PC-9 (cell line): Measurements from ENCODE around the gene CCL8. TPM values are rescaled to one million over a fixed set of nuclear protein-coding genes. Genes with fewer than 3 reads are reported as not detected.

ENCODE experiments used
- BruUV-seq: library from RNA; stranded (reverse); fragments of 400-500 nt; replicated peaks from 2 replicates; lab custom pipeline; 2021; lab: Mats Ljungman, UMichigan
- CTCF ChIA-PET: fragments of 300-600 bp; sonication (Branson Sonifier 250); formaldehyde crosslinking; loops from one replicate; lab custom pipeline; 2022; ENCODE audit warnings: antibody characterized with exemption; lab: Charles Lee
- POLR2A ChIA-PET: fragments of 300-600 bp; sonication (Branson Sonifier 250); formaldehyde crosslinking; loops from one replicate; lab custom pipeline; 2022; ENCODE audit warnings: antibody characterized with exemption; ENCODE audit not compliant: unreplicated experiment; lab: Charles Lee
- DNase-seq, 2 experiments: peaks; one replicate each; pipeline versions ENCODE4 v3.0.0 to v3.0.0-alpha.2; 2015 to 2022; ENCODE audit warnings: mixed read lengths in 1 of 2
- H2AFZ ChIP-seq: fragments of 200-600 bp; sonication (generic); 2 replicates; pipeline ENCODE4 v1.8.1; 2017; ENCODE audit warnings: antibody characterized with exemption
- H3F3A ChIP-seq: fragments of 200-600 bp; sonication (generic); 2 replicates; pipeline ENCODE4 v1.8.1; 2017; ENCODE audit warnings: antibody characterized with exemption, mild to moderate bottlenecking, low read depth; ENCODE audit not compliant: insufficient read depth
- H3K27ac ChIP-seq: fragments of 200-600 bp; sonication (generic); 2 replicates; pipeline ENCODE4 v1.6.1; 2016; ENCODE audit warnings: mixed run types
- H3K27me3 ChIP-seq: fragments of 200-600 bp; sonication (generic); 2 replicates; pipeline ENCODE4 v1.6.1; 2016; ENCODE audit warnings: low read depth, mixed run types; ENCODE audit not compliant: insufficient read depth
- H3K36me3 ChIP-seq: fragments of 200-600 bp; sonication (generic); 2 replicates; pipeline ENCODE4 v1.6.1; 2016; ENCODE audit warnings: low read depth, mixed run types
- H3K4me1 ChIP-seq: fragments of 200-600 bp; sonication (generic); replicated peaks from 2 replicates; pipeline ENCODE4 v1.6.1; 2016; ENCODE audit warnings: mixed run types; ENCODE audit not compliant: insufficient read depth
- H3K4me2 ChIP-seq: fragments of 200-600 bp; sonication (generic); 2 replicates; pipeline ENCODE4 v1.6.1; 2017; ENCODE audit warnings: mixed run types
- H3K4me3 ChIP-seq: fragments of 200-600 bp; sonication (generic); 2 replicates; pipeline ENCODE4 v1.6.1; 2016; ENCODE audit warnings: mixed run types
- H3K79me2 ChIP-seq: fragments of 200-600 bp; sonication (generic); 2 replicates; pipeline ENCODE4 v1.6.1; 2017; ENCODE audit warnings: low read depth, mixed run types
- H3K9me2 ChIP-seq: fragments of 200-600 bp; sonication (generic); 2 replicates; pipeline ENCODE4 v1.8.1; 2017; ENCODE audit warnings: mild to moderate bottlenecking; ENCODE audit not compliant: insufficient read depth
- H3K9me3 ChIP-seq: fragments of 200-600 bp; sonication (generic); 2 replicates; pipeline ENCODE4 v1.8.1; 2016; ENCODE audit warnings: low read depth; ENCODE audit not compliant: insufficient read depth
- H4K20me1 ChIP-seq: fragments of 200-600 bp; sonication (generic); 2 replicates; pipeline ENCODE4 v1.8.1; 2017; ENCODE audit not compliant: insufficient read depth
- EZH2 ChIP-seq: fragments of 200-600 bp; sonication (generic); IDR thresholded peaks from 2 replicates; pipeline ENCODE4 v1.8.0; 2017; ENCODE audit warnings: antibody characterized with exemption, low read depth
- intact Hi-C: fragments of 100-400 bp; cut with micrococcal nuclease; formaldehyde crosslinking; loops from one replicate; pipeline ENCODE4 v1.10.0; 2022; ENCODE audit not compliant: unreplicated experiment
- total RNA-seq: library from RNA; stranded (reverse); gene quantifications from 2 replicates; pipeline ENCODE4 v1.2.3, GENCODE V29; 2021
- TF ChIP-seq, protein P1 (sequence below): fragments of 200-600 bp; sonication (generic); conservative IDR thresholded peaks from 2 replicates; pipeline ENCODE4 v1.6.1; 2017; ENCODE audit warnings: mixed run types, antibody characterized with exemption, mild to moderate bottlenecking, moderate library complexity

The CCL8 gene
- total RNA-seq, 1 experiment from 2014 or later = not detected

DNA sequence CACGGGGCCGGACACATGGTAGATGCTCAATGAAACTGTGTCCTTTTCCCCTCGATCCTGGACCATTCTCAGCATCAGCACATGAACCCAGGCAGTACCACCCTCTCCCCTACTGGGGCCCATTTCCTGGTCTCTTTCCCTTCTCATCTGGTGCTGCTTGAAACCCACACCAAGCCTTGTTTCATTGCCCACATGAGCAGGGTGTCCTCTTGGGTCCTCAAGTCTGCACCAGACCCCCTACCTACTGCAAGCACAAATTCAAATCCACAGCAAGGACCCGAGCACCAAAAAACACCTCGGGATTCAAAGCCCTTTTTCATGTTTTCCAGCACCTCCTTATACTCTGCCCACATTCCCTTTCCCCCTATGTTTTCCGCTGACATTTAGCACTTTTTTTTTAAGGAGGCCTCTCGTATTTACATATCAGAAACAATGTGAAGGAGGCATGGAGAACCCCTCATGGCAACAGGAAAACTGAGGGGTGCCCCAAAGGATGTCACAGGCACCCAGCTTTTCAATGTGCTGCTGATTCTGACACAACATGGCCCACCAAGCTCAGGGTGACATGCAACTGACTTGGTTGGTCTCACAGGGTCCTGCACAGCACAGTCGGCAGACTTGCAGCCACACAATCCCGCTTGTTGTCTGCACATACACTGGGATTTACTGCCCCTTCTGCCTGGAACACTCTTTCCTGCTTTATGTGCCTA is 48.4 kb downstream of the CCL8 start:
- Histone ChIP-seq H3K36me3 (no peaks in the 10 kb centered on the region), H4K20me1 (no peaks in the 10 kb centered on the region), H3K4me3 (no peak overlapping the region), H3K9me3 (no peaks in the 10 kb centered on the region), H3K27ac (no peak overlapping the region), H3K4me1 (no peaks in the 10 kb centered on the region), H3K4me2 (no peak overlapping the region), H2AFZ (no peak overlapping the region), H3K9me2 (no peaks in the 10 kb centered on the region), H3F3A (no peaks in the 10 kb centered on the region), H3K79me2 (no peaks in the 10 kb centered on the region), H3K27me3 (peaks cover 15% of the 10 kb centered on the region)
- TF ChIP-seq, protein P1, sequence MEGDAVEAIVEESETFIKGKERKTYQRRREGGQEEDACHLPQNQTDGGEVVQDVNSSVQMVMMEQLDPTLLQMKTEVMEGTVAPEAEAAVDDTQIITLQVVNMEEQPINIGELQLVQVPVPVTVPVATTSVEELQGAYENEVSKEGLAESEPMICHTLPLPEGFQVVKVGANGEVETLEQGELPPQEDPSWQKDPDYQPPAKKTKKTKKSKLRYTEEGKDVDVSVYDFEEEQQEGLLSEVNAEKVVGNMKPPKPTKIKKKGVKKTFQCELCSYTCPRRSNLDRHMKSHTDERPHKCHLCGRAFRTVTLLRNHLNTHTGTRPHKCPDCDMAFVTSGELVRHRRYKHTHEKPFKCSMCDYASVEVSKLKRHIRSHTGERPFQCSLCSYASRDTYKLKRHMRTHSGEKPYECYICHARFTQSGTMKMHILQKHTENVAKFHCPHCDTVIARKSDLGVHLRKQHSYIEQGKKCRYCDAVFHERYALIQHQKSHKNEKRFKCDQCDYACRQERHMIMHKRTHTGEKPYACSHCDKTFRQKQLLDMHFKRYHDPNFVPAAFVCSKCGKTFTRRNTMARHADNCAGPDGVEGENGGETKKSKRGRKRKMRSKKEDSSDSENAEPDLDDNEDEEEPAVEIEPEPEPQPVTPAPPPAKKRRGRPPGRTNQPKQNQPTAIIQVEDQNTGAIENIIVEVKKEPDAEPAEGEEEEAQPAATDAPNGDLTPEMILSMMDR = no peak
- CTCF ChIA-PET = no interaction called here
- POLR2A ChIA-PET = no interaction called here
- no TSS peak for BruUV-seq
- intact Hi-C loops = no loop called here
- no peak for DNase-seq

- Histone ChIP-seq H3K27ac (no peak overlapping the region), H3K9me2 (no peaks in the 10 kb centered on the region), H3K4me1 (no peaks in the 10 kb centered on the region), H2AFZ (no peak overlapping the region), H3K79me2 (no peaks in the 10 kb centered on the region), H3K9me3 (no peaks in the 10 kb centered on the region), H3K4me2 (no peak overlapping the region), H3K27me3 (peaks cover 15% of the 10 kb centered on the region), H3F3A (no peaks in the 10 kb centered on the region), H3K36me3 (no peaks in the 10 kb centered on the region), H4K20me1 (no peaks in the 10 kb centered on the region; the same call in 1 of the 2 replicates), H3K4me3 (no peak overlapping the region)
- CTCF ChIA-PET = no interaction called here
- no peak for DNase-seq
- intact Hi-C loops = no loop called here
- TF ChIP-seq, protein P1 = no peak
- TF ChIP-seq EZH2 = no peak
- no TSS peak for BruUV-seq
- POLR2A ChIA-PET = no interaction called here
These were observed 49.1 kb downstream of the CCL8 start for GRCh38 chr17:34368196-34368945.

- DNase-seq = no peak
- CTCF ChIA-PET = no interaction called here
- POLR2A ChIA-PET = no interaction called here
- Histone ChIP-seq H3K79me2 (no peaks in the 10 kb centered on the region), H4K20me1 (no peaks in the 10 kb centered on the region; the same call in 1 of the 2 replicates), H3F3A (no peaks in the 10 kb centered on the region), H3K27ac (no peak overlapping the region), H3K27me3 (peaks cover 21% of the 10 kb centered on the region), H3K9me3 (no peaks in the 10 kb centered on the region), H3K4me2 (no peak overlapping the region), H3K36me3 (no peaks in the 10 kb centered on the region), H3K4me1 (no peaks in the 10 kb centered on the region), H2AFZ (no peak overlapping the region), H3K9me2 (no peaks in the 10 kb centered on the region), H3K4me3 (no peak overlapping the region)
- intact Hi-C loops = no loop called here
- TF ChIP-seq, protein P1 = no peak
- no peak for TF ChIP-seq EZH2
- no TSS peak for BruUV-seq
These were observed 49.8 kb downstream of the CCL8 start for GRCh38 chr17:34368946-34369500.
